Activated CD8-positive, alpha-beta memory T cell treated with anti-CD3 and anti-CD28 coated beads, Interleukin-2, amount 50 U/mL, for 24 hours (primary cell): ENCODE results near the gene IL1RAP.
A peak's percentile ranks its signal among the peaks of the same experiment; 100 is the strongest.
"Not testable (repeated sequence)": the region's sequence is repeated elsewhere in the genome, so short reads cannot be mapped to it uniquely, and the experiment has no call there.

Experiments
- DNase-seq: peaks from one replicate; pipeline ENCODE4 v3.0.0-alpha.2; 2020; ENCODE audit errors: extremely low read depth

The IL1RAP gene, protein sequence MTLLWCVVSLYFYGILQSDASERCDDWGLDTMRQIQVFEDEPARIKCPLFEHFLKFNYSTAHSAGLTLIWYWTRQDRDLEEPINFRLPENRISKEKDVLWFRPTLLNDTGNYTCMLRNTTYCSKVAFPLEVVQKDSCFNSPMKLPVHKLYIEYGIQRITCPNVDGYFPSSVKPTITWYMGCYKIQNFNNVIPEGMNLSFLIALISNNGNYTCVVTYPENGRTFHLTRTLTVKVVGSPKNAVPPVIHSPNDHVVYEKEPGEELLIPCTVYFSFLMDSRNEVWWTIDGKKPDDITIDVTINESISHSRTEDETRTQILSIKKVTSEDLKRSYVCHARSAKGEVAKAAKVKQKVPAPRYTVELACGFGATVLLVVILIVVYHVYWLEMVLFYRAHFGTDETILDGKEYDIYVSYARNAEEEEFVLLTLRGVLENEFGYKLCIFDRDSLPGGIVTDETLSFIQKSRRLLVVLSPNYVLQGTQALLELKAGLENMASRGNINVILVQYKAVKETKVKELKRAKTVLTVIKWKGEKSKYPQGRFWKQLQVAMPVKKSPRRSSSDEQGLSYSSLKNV

DNA sequence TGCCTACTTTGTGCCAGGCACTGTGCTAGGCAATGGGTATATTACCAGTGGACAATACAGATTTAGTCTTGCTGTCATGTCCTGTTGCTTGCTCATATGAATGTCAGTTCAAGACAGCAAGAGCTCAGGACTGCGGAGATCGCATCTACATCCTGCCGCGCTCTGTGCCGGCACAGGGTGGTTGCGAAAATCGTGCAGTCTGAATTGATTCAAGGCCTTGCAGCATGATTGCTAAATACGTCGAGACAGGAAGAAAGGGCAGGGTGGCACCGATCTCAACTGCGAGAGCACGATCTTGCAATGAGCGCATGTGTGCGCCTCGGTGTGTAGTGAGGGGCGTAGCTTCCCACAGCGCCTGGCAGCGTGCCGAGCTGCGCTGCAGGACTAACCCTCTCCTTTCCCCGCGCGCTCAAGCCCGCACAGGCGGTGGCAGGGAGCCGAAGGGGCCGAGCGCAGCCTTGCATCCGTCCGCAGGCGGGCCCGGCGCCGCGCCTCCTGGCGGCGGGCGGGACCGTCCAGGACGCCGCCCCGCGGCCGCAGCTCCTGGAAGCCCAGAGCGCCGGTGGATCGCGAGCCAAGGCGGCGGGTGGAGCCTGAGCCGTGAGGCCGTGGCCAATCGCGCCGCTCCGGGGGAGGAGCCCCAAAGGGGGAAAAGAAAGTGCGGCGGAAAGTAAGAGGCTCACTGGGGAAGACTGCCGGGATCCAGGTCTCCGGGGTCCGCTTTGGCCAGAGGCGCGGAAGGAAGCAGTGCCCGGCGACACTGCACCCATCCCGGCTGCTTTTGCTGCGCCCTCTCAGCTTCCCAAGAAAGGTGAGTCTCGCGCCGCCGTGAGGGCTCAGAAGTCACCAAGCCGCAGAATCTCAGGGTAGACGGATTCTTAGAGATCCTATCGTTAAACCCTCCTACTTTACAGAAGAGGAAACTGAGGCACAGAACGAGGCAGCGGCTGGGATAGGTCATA, at the start of gene IL1RAP:
IL1RAP (plus strand) TSS at position 677 of the 962 bp plus-strand sequence. CDS start 50,205 bp downstream, outside the sequence.
- peak; percentile 62 for DNase-seq

DNA sequence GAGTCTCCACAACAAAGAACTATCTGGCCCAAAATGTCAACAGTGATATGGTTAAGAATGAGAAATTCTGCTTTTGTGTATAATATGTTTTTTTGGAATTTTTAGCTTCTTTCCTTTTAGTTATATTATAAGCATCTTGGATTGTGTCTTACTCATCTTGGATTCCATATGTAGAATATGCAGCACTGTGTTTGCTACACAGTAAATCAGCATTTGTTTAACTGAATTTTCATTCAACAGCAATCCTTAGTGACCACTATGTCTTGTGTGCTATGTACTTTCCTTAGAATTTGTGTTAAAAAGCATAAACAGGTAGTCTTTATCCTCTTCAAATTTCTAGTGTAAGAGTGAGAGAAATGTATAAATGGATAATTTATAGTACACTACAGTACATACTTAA, 46.0 kb upstream of the IL1RAP start:
- DNase-seq: no peak

DNA sequence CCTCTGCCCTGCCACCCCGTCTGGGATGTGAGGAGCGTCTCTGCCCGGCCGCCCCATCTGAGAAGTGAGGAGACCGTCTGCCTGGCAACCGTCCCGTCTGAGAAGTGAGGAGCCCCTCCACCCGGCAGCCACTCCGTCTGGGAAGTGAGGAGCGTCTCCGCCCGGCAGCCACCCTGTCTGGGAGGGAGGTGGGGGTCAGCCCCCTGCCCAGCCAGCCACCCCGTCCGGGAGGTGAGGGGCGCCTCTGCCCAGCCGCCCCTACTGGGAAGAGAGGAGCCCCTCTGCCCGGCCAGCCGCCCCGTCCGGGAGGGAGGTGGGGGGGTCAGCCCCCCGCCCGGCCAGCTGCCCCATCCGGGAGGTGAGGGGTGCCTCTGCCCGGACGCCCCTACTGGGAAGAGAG, 40.6 kb upstream of the IL1RAP start:
- DNase-seq: not testable (repeated sequence)

DNA sequence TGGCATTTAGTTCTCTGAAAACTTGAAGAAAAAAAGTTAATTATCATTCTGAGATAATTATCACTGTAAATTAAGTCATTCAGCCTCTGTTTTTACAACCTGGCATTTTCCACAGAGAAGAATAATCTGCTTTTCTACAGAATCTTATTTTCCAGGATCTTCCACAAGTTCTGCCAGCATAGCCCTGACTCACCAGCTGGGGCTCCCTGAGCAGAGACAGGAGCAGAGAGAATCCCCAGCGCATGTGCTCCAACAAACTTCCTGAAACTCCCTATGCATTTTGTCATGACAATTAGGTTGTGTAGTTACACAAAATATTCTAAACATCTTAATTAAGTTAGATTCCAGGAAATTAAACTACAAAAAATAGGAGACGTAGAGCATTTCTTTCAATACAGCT, 32.1 kb upstream of the IL1RAP start:
- DNase-seq: no peak

DNA sequence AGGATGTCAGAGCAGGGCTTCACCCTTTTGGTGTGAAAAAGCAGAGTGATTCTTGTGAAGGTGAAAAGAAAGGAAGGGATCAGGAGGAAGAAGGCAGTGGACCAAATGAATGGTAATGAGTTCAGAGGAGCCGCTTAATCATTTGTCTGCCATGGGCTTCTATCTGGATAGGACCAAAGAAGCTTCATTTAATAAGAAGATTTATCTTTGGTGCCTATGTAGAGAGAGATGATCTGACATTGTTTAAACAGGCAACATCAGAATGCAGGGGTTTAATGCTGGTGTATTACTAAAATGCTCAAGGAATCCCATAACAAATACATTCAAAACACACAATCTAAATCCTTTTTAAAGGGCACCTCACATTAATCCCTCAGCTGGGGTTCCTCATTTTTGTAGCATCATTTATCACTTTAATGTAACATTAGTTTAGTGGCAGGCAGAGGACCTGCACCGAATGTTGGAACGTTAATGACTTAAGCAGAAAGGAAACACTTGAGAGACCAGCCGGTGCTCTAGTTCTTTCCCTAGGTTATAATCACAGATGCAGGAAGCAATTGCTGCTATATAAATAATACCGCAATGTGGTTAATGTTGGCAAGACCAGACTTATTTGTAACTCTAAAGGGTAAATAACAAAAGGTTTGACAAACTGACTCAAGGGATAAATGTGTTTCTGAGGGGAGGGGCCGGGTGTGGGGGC, 27.9 kb upstream of the IL1RAP start:
- DNase-seq: no peak

DNA sequence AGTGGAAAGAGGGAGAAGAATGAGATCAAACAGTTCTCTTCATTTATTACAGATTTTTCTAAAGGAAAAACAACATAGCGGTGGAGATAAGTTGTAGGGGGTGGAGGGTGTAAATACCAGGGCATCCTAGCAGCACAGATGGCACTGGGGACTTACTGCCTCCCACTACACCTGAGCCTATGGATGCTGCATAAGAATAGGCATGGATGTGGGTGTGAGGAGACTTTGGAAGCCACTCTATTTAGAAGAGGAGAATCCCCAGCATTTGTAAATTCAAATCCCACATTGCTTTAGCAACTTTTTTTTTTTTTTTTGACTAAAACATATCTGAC, 27.4 kb upstream of the IL1RAP start:
- DNase-seq: no peak

DNA sequence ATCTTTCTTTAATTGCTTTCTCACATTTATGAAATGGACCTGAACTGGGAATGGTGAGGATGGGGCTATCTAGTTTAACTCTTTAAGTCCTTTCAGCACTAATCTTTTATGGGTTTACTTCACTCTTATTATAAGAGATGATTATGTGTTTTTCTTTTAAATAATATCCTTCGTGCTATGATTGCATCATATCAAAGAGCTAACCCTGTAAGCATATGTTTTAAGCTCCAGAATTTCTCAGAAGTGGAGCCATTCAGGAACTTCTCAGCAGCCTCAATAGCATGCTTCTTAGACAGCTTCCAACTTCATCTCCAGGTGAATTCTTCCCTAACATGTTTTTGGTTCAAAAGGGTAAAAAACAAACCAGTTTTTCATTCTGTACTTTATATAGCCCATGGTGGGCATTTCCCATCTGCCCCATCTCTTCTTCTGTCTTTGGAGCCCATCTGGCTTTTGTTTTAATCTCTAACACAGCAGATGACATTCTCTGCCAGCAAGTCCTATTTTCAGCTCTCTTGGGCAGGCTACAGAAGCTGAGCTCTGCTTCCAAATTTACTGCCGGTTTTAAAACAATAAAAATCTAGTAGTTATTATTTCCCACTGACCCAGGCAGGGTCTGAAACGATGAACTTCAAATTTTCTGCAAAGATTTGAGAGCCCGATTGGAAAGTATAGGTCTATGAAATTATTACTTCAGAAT, 26.8 kb upstream of the IL1RAP start:
- no peak for DNase-seq

DNA sequence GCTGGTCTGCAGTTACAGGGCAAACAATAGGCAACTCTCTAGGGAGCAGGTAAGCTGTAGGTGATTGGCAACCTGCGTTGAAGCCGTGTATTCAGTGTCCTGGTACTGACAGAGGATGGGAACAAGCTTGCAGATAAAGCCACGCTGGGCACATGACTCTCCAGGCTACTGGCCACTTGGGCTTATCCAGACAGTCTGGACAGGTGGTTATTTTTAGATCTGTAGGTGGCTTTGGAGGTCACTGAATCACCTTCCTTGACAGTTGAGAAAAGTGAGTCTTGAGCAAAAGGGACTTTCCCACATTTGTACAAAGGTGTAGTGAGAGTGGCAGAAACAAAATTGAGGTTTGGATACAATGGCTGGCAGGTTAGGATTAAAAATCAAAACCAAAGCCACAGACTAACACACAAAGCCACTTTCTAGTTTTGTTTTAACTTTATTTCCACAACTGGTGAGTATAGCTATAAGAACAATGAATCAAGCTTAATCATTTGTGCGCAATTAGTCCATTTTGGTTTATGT, 22.3 kb upstream of the IL1RAP start:
- no peak for DNase-seq

DNA sequence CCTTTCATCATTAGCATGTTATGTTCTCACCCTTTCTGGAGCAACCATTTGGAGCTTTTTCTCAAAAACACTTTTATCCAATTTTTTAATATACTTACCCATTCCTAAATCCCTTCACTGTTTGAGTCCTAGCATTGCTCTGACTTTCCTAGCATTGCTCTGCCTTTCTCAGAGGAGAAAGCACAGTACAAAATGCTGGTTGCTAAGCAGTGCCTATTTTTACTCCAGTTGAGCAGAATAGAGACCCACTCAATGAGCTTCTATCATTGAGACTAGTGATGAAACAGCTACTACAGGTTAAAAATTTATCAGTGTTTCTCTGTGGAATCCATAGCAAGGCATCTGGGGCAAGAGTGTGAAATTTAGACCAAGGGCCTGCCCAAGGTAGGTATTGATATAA, 21.8 kb upstream of the IL1RAP start:
- no peak for DNase-seq

DNA sequence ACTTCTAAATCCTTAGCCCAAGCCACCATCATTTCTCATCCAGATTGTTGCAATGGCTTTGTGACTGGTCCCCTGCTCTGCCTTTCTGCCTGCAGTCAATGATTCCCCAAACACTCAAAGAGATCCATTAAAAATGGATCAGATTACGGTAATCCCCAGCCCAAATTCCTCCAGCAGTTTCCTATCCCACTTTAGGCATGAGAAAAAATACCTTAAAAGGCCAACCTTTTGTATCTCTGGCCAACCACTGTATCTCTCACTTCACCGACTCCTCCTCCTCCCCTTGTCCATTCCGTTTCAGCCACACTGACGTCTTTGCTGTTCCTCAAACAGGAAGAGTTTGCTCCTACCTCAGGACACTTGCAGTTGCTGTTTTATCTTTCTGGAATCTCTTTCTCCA, 20.9 kb upstream of the IL1RAP start:
- no peak for DNase-seq

DNA sequence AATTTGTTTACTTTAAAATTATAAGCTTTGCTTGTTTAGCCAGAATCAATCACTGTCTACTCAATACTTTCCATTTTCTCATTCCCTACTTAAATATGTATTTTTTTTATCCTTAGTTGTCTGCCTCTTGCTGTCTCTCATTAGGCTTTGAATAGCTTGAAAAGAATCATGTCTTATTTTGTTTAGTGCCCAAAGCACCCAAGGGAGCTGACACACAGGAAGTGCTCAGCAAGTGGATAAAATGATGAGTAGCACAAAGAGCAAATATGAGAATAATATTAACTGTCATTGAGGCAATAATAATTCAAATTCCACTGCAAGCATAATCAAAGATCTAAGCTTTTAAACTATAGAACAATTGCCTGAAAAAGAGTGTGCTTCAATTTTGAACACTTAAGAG, 19.0 kb upstream of the IL1RAP start:
- no peak for DNase-seq

DNA sequence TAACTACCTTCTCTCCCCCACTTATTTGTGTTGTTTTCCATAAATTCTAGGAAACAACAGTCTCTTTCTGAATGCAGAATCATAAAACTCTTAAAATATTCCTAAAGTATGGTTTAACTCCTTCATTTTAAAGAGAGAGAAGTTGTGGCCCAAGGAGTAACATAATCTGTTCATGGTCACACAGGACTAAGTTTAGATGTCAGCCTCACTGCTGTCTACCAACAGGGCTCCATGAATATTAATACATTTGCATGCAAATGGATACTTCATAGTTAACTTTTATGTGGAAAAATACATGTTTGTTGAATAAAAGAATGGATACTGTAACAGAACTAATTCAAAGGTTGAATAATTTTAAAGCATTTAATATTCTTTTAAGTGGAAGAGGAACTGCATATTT, 18.5 kb upstream of the IL1RAP start:
- no peak for DNase-seq

DNA sequence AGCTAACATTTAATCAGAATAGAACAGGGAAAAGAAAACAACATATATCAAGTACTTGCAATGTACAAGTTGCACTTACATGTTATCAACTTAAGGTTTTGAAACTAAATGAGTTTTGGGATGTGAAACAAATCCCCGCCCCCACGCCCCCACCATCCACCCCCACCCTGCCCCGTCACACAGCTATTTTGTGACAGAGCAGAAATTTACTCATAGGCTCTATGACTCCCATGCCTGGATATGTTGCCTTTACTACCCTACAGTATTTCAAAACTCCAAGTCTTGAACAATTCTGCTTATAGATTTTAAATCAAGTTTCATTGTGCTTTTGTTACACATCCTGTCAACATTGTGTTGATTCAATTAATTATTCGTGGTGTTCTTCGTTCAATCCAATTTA, 18.1 kb upstream of the IL1RAP start:
- DNase-seq: no peak

DNA sequence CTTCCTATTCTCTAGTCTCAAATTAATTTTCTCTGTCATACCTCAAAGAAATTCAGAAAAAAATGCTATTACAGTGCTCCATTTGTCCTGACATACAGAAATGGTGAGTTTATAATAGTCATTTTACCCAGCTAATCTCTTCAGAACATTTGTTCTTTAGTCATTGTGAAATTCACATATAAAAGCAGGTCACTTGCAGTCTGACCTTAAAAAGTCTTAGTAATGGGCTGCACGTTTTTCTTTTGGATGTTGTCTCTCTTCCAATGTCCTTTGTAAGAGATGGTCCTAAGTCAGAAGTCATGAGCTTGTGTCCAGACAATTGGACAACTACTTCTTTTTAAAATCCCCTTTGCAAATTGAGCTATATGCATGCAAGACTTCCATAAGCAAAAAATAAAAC, 17.0 kb upstream of the IL1RAP start:
- DNase-seq: no peak

DNA sequence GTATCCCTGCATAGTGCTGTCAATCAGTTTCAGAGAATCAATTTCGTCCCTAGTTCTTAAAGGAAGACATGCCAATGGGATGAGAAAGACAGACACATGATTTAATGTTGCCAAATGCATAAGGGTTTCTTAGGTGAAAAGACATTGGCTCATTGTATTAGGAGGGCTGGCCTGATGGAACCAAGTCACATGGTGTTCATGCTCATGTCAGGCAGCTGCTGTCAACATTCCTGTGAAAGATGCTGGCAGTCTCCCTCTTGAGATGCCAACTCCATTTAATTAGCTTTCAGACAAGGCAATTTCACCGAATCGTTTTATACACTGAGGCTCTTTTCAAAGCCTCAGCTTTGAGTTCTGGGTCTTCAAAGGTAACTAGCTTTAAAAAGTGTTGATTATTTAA, 16.1 kb upstream of the IL1RAP start:
- DNase-seq: no peak

DNA sequence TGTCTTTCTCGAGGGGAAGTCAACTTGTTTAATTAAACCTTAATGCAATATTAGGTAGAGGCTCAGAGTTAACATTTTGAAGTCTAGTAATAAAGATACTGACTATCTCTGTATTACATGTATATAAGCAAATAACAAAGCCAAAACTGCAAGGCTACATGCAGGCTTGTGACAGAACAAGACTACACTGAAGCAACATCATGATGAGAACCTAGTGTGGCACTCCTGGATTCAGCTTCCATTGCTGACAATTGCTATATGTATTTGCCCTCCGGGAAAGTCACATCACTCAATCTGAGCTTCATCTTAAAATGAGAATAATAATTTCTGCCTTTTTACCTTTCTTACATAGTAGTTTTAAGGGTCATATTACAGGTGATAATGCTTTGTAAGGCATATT, 15.6 kb upstream of the IL1RAP start:
- DNase-seq: no peak

DNA sequence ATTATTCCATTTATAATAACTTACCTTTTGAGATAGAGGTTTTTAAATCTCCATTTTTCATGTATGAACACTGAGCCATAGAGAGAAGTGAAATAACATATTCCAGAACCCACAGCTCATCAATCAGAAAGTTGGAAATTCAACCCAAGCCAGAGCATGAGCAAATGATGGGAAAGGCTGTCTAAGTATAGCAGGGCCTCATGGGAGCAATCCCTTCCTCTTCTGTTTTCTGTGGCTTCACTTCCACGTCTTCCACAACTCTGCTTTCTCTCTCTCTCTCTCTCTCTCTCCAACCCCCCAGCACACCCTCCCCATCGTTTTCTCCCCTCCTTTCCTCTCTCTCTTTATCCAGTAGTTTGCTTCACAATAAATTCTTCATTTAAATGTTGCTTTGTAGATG, 14.8 kb upstream of the IL1RAP start:
- no peak for DNase-seq

DNA sequence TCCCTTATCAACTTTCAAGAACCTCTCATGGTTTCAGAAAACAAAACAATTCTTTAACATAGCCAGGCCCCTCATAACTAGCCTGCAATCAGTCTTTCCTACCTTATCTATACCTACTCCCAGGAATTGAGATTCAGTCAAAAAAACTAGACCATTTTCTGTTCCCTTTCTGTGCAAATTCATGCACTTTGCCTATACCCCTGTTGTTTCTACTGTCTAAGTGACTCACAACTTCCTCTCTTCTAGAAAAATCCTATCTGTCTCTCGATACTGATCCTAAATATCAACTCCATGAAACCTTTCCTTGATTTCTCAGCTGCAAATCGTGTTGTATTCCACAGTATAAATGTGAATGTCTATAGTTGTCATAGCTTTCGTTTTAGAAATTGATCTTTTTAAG, 10.9 kb upstream of the IL1RAP start:
- no peak for DNase-seq

DNA sequence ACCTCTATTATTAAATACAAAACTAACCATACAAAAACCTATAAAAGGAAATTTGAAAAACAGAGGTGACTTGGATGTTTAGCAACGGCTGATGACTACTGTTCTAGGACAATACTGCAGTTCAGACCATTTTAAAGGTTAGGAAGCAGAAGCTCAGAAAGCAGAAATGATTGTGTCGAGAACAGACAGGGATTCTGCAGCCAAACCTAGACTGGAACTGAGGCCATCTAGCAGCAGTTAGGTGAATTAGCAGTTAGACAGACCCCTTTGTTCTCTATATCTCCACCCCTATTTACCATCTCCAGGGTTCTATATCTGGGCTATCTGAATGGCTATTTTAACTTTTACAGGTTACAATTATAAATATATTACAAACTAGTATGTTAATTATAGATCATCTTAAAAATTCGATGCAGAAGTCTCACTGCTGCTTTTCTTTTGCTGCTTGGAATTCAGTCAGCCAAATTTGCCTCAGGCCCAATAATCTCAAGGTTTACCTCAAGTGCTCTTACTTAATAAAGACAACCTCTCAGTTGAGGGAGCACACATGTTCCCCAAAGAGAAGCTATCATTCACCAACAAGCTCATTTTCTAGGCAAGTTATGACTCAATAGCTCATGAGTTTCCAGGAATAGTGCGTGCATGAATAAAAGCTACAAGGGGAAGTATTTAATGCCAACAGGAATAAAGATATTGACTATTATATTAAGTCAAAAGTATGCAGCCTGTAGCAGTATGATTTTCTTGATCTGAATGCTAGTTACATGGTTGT, 9.3 kb upstream of the IL1RAP start:
- DNase-seq: no peak

DNA sequence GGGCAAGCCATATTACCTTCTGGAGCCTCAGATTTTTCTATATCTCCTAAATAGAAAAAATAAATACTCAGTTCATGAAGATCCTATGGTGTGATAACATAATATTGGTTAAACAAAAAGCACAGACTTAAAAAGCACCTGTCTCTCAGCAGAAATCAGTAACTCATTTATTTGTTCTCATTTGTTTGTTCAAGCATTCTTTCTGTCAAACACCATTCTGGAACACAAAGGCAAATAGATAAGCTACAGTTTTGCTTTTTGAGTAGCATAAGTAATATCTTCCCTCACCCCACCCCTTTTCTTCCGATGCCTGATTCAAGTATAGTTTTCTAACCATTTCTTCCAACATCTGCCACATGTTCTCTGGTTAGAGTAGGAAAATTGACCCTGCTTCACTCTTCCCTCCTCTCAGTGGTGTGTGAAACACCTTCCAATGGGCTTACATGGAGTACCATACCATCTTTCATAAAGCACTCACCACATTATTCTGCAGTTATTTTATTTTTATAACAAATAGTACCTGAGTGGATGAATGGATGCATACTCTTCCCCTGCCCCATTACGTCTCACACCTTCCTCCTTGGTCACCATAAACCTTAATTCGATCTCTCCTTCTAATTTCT, 8.4 kb upstream of the IL1RAP start:
- no peak for DNase-seq
